PC-3 (cell line): ENCODE data around the gene CRLF1. TPM values are rescaled to one million over a fixed set of nuclear protein-coding genes. Genes with fewer than 3 reads are reported as not detected.
A peak's percentile ranks its signal among the peaks of the same experiment; 100 is the strongest.

Experiments used
- ATAC-seq: fragments of 200-7000 bp; cut with Tn5 transposase; 2 replicates; pipeline ENCODE4 v1.9.1; 2020; ENCODE audit warnings: mild to moderate bottlenecking, moderate library complexity
- BruUV-seq: library from RNA; stranded (reverse); fragments of 400-500 nt; replicated peaks from 2 replicates; lab custom pipeline; 2021; lab: Mats Ljungman, UMichigan
- CTCF ChIA-PET: fragments of 300-600 bp; sonication (Branson Sonifier 250); formaldehyde crosslinking; loops from one replicate; lab custom pipeline; 2022; ENCODE audit warnings: antibody characterized with exemption; lab: Charles Lee
- POLR2A ChIA-PET: fragments of 300-600 bp; sonication (Branson Sonifier 250); formaldehyde crosslinking; loops from one replicate; lab custom pipeline; 2022; ENCODE audit warnings: antibody characterized with exemption; ENCODE audit not compliant: unreplicated experiment; lab: Charles Lee
- DNase-seq: peaks from one replicate; pipeline ENCODE4 v3.0.0-alpha.2; 2015
- H2AFZ ChIP-seq: fragments of 300-600 bp; sonication (generic); 2 replicates; pipeline ENCODE4 v1.6.0; 2016; ENCODE audit warnings: antibody characterized with exemption, low read length
- H3F3A ChIP-seq: fragments of 300-600 bp; sonication (generic); one replicate; pipeline ENCODE4 v1.6.0; 2017; ENCODE audit warnings: antibody characterized with exemption, low read length, control low read depth, mild to moderate bottlenecking; ENCODE audit not compliant: unreplicated experiment
- H3K27ac ChIP-seq: fragments of 300-600 bp; sonication (generic); 2 replicates; pipeline ENCODE4 v1.5.1; 2016; ENCODE audit warnings: mild to moderate bottlenecking, low read length
- H3K27me3 ChIP-seq: fragments of 300-600 bp; sonication (generic); 2 replicates; pipeline ENCODE4 v1.6.1; 2016; ENCODE audit warnings: low read length, mixed read lengths
- H3K36me3 ChIP-seq: fragments of 300-600 bp; sonication (generic); 2 replicates; pipeline ENCODE4 v1.6.1; 2016; ENCODE audit warnings: low read depth, mixed run types, low read length, mixed read lengths
- H3K4me1 ChIP-seq: fragments of 300-600 bp; sonication (generic); 2 replicates; pipeline ENCODE4 v1.5.1; 2016; ENCODE audit warnings: low read length; ENCODE audit not compliant: insufficient read depth
- H3K4me2 ChIP-seq: fragments of 300-600 bp; sonication (generic); 2 replicates; pipeline ENCODE4 v1.6.0; 2016; ENCODE audit warnings: low read length
- H3K4me3 ChIP-seq: fragments of 300-600 bp; sonication (generic); 2 replicates; pipeline ENCODE4 v1.5.1; 2016; ENCODE audit warnings: mild to moderate bottlenecking, low read length, mixed read lengths
- H3K79me2 ChIP-seq: fragments of 300-600 bp; sonication (generic); 2 replicates; pipeline ENCODE4 v1.6.1; 2017; ENCODE audit warnings: low read length, mixed read lengths
- H3K9ac ChIP-seq: fragments of 300-600 bp; sonication (generic); 2 replicates; pipeline ENCODE4 v1.6.0; 2016; ENCODE audit warnings: mild to moderate bottlenecking, low read length
- H3K9me2 ChIP-seq: fragments of 300-600 bp; sonication (generic); replicated peaks from 2 replicates; pipeline ENCODE4 v1.6.1; 2016; ENCODE audit warnings: mixed run types, low read length, mixed read lengths
- H3K9me3 ChIP-seq: fragments of 300-600 bp; sonication (generic); 2 replicates; pipeline ENCODE4 v1.6.1; 2016; ENCODE audit warnings: low read length, mixed read lengths
- H4K20me1 ChIP-seq: fragments of 300-600 bp; sonication (generic); 2 replicates; pipeline ENCODE4 v1.6.1; 2016; ENCODE audit warnings: low read length, mixed read lengths
- EZH2 ChIP-seq: fragments of 300-600 bp; sonication (generic); IDR thresholded peaks from one replicate; pipeline ENCODE4 v1.6.1; 2017; ENCODE audit warnings: antibody characterized with exemption, mild to moderate bottlenecking, low read length; ENCODE audit not compliant: unreplicated experiment
- EZH2phosphoT487 ChIP-seq: fragments of 300-600 bp; sonication (generic); IDR thresholded peaks from 2 replicates; pipeline ENCODE4 v1.6.1; 2018; ENCODE audit warnings: mild to moderate bottlenecking, antibody characterized with exemption, low read length, borderline replicate concordance
- intact Hi-C: fragments of 100-400 bp; cut with micrococcal nuclease; formaldehyde crosslinking; loops from 2 replicates; pipeline ENCODE4 v1.9.0; 2023
- total RNA-seq: library from RNA; depleted of rRNA; stranded (reverse); fragments of >200 nt; gene quantifications from 2 replicates; pipeline ENCODE4 v1.2.3, GENCODE V29; 2014
- TF ChIP-seq, protein P1 (sequence below): fragments of 300-600 bp; sonication (generic); conservative IDR thresholded peaks from 2 replicates; pipeline ENCODE4 v1.5.1; 2017; ENCODE audit warnings: antibody characterized with exemption, low read depth, mild to moderate bottlenecking, low read length

Gene CRLF1
- total RNA-seq, 1 experiment from 2014 or later, result 2.6 TPM

DNA sequence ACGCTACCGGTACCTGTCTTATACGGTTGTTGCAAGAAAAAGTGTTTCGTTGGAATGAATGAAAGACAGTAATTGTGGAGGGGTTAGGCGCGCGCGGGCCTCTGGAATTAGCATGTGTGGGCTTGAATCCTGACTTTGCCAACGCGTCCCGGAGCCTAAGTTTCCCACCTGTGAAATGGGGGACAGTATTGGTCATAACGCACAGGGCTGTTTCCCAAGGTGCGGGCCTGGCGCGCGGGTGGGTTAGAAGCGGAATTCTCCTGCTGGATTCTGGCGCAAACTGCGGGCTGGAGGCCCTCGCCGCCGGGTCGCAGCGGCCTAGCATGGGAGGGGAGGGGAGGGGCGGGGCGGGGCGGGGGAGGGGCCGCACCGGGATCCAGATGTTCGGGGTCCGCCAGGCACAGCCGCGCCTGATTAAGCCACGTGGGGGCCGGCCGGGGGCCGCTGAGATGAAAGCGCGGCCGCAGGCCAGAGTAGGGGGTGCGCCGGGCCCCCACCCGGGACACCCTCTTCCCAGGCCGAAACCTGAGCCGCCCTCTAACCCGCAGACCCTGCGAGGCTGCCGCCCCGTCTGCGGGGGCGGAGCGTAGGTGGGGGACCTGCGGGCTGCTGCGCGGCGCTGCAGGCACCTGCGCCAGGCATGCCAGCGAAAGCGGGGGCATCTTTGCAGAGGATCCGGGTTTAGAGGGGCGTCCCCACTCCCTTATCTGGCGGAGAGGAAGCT is 4.9 kb upstream of the CRLF1 start:
- ChIA-PET POLR2A (no interaction called here), CTCF (no interaction called here)
- Histone ChIP-seq H3K27me3 (peaks cover 75% of the 10 kb centered on the region), H4K20me1 (no peaks in the 10 kb centered on the region), H3K4me1 (peaks cover 9% of the 10 kb centered on the region; the same call in 1 of the 2 replicates), H3K4me2 (peak overlapping the region; percentile 56; the same call in 1 of the 2 replicates), H3K27ac (no peak overlapping the region), H2AFZ (no peak overlapping the region), H3K4me3 (no peak overlapping the region), H3K79me2 (no peaks in the 10 kb centered on the region), H3K36me3 (no peaks in the 10 kb centered on the region), H3K9me2 (no peaks in the 10 kb centered on the region), H3F3A (peaks cover 5% of the 10 kb centered on the region), H3K9me3 (no peaks in the 10 kb centered on the region), H3K9ac (no peak overlapping the region)
- BruUV-seq, result no TSS peak
- intact Hi-C loops, result no loop called here
- 0 out of 2 replicates have a peak, but pooled peaks have one; percentile 21 for ATAC-seq
- TF ChIP-seq EZH2phosphoT487 (no peak), EZH2 (no peak)
- TF ChIP-seq, protein P1, sequence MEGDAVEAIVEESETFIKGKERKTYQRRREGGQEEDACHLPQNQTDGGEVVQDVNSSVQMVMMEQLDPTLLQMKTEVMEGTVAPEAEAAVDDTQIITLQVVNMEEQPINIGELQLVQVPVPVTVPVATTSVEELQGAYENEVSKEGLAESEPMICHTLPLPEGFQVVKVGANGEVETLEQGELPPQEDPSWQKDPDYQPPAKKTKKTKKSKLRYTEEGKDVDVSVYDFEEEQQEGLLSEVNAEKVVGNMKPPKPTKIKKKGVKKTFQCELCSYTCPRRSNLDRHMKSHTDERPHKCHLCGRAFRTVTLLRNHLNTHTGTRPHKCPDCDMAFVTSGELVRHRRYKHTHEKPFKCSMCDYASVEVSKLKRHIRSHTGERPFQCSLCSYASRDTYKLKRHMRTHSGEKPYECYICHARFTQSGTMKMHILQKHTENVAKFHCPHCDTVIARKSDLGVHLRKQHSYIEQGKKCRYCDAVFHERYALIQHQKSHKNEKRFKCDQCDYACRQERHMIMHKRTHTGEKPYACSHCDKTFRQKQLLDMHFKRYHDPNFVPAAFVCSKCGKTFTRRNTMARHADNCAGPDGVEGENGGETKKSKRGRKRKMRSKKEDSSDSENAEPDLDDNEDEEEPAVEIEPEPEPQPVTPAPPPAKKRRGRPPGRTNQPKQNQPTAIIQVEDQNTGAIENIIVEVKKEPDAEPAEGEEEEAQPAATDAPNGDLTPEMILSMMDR, result no peak
- no peak for DNase-seq

DNA sequence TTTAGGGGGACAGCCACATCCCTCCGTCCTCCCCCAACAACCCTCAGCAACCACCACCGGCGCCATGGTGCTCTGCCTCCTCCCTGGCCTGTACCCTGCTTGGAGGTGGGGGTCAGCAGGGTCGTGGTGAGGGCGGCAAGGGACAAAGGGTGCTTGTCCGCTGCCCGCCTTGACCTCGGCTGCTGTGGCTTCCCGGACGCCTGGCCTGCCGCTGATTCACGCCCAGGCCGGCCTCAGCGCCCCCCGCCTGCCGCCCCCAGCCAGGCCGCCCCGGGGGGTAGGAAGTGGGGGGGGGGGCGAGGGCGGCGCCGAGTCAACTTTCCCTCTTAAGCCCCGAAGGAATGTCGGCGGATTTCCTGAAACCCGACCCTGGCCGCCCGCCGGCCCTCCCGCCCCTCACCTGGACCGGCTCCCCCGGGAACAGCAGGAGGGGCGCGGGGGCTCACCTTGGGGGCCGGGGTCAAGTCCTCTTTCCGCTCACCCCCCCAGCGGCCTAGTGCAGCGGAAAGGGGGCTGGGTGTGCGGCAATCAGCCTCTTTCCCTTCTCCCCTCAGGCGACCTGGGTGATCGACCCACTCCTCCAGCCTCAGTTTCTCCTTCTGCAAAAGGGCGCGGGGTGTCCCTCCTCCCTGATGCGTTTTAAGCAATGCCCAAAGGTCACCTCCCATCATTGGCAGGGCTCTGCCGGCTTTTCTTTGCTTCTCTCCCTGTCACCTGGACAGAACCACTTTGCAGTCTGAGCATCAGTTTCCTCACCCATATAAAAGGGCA is 4.1 kb upstream of the CRLF1 start:
- no peak overlapping the region for H3K4me3 ChIP-seq
- intact Hi-C loops, result no loop called here
- BruUV-seq, result no TSS peak
- ChIA-PET POLR2A (no interaction called here), CTCF (no interaction called here)
- no peaks in the 10 kb centered on the region for H3K9me2 ChIP-seq
- H3K9ac ChIP-seq, result no peak overlapping the region
- peaks cover 5% of the 10 kb centered on the region for H3F3A ChIP-seq
- H3K27me3 ChIP-seq, result peaks cover 81% of the 10 kb centered on the region
- TF ChIP-seq EZH2phosphoT487 (peak; percentile 65; the same call in 1 of the 2 replicates), EZH2 (peak; percentile 97)
- TF ChIP-seq, protein P1, result no peak
- H3K9me3 ChIP-seq, result no peaks in the 10 kb centered on the region
- no peak for ATAC-seq
- H3K27ac ChIP-seq, result no peak overlapping the region
- H2AFZ ChIP-seq, result no peak overlapping the region
- no peaks in the 10 kb centered on the region for H3K36me3 ChIP-seq
- no peaks in the 10 kb centered on the region for H4K20me1 ChIP-seq
- no peak for DNase-seq
- peaks cover 9% of the 10 kb centered on the region; the same call in 1 of the 2 replicates for H3K4me1 ChIP-seq
- H3K4me2 ChIP-seq, result no peak overlapping the region
- H3K79me2 ChIP-seq, result no peaks in the 10 kb centered on the region

DNA sequence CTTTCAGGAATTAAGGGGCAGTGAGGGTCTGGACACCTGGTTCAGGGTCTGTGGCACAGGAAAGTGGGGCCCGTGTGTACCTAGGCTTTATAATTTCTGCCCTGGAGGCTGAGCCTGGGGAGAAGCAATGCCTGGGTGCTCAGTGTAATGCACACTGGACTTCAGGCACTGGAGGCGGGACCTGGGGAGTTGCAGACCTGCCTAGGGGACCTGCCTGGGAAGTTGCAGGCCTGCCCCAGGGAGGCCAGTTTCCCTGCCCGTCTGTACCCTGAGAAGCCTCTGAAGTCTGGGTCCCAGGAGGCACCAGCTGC is 3.6 kb upstream of the CRLF1 start:
- no peak overlapping the region for H3K4me2 ChIP-seq
- POLR2A ChIA-PET, result no interaction called here
- no peaks in the 10 kb centered on the region for H4K20me1 ChIP-seq
- no peaks in the 10 kb centered on the region for H3K79me2 ChIP-seq
- H3K9me2 ChIP-seq, result no peaks in the 10 kb centered on the region
- H3K4me3 ChIP-seq, result no peak overlapping the region
- H3K27ac ChIP-seq, result no peak overlapping the region
- H3K27me3 ChIP-seq, result peaks cover 86% of the 10 kb centered on the region
- no TSS peak for BruUV-seq
- H3K9ac ChIP-seq, result no peak overlapping the region
- CTCF ChIA-PET, result no interaction called here
- H2AFZ ChIP-seq, result no peak overlapping the region
- H3F3A ChIP-seq, result peaks cover 5% of the 10 kb centered on the region
- ATAC-seq (no peak), DNase-seq (no peak)
- peaks cover 9% of the 10 kb centered on the region; the same call in 1 of the 2 replicates for H3K4me1 ChIP-seq
- H3K9me3 ChIP-seq, result no peaks in the 10 kb centered on the region
- intact Hi-C loops, result no loop called here
- TF ChIP-seq EZH2phosphoT487, result no peak
- TF ChIP-seq, protein P1, result no peak
- TF ChIP-seq EZH2, result no peak
- no peaks in the 10 kb centered on the region for H3K36me3 ChIP-seq
